Skeletal muscle tissue (tissue), 4 donors: ENCODE results near the gene ADISSP. TPM values are rescaled to one million over a fixed set of nuclear protein-coding genes. Genes with fewer than 3 reads are reported as not detected.

Experiments
- H3K27ac ChIP-seq: one replicate; pipeline ENCODE4 v1.7.0; 2013; ENCODE audit warnings: mild to moderate bottlenecking, low read depth, low read length, inconsistent platforms
- H3K27me3 ChIP-seq, 3 donors: one replicate each; pipeline ENCODE4 v1.7.0; 2013; ENCODE audit warnings: low read length in 3 of 3; ENCODE audit not compliant: control insufficient read depth in 3 of 3, insufficient read depth in 3 of 3
- H3K36me3 ChIP-seq, 3 donors: one replicate each; pipeline ENCODE4 v1.7.0; 2013; ENCODE audit warnings: low read length in 3 of 3; ENCODE audit not compliant: control insufficient read depth in 3 of 3, insufficient read depth in 3 of 3
- H3K4me1 ChIP-seq, 3 donors: one replicate each; pipeline ENCODE4 v1.7.0; 2013; ENCODE audit warnings: low read length in 3 of 3, mild to moderate bottlenecking in 3 of 3; ENCODE audit not compliant: control insufficient read depth in 3 of 3, insufficient read depth in 3 of 3
- H3K4me3 ChIP-seq, 3 donors: one replicate each; pipeline ENCODE4 v1.7.0; 2013; ENCODE audit warnings: low read length in 3 of 3
- H3K9ac ChIP-seq, 3 donors: one replicate each; pipeline ENCODE4 v1.7.0; 2013; ENCODE audit warnings: low read length in 3 of 3, mild to moderate bottlenecking in 3 of 3, moderate library complexity in 2 of 3, low read depth in 1 of 3
- H3K9me3 ChIP-seq, 3 donors: one replicate each; pipeline ENCODE4 v1.7.0; 2013; ENCODE audit warnings: low read length in 3 of 3; ENCODE audit not compliant: control insufficient read depth in 3 of 3
- total RNA-seq: library from RNA; depleted of rRNA; stranded (reverse); fragments of >200 nt; gene quantifications from one replicate; pipeline ENCODE4 v1.2.3, GENCODE V29; 2014
- donor health status: Osteomylitis.

ADISSP gene
- 9.4 TPM for total RNA-seq

DNA sequence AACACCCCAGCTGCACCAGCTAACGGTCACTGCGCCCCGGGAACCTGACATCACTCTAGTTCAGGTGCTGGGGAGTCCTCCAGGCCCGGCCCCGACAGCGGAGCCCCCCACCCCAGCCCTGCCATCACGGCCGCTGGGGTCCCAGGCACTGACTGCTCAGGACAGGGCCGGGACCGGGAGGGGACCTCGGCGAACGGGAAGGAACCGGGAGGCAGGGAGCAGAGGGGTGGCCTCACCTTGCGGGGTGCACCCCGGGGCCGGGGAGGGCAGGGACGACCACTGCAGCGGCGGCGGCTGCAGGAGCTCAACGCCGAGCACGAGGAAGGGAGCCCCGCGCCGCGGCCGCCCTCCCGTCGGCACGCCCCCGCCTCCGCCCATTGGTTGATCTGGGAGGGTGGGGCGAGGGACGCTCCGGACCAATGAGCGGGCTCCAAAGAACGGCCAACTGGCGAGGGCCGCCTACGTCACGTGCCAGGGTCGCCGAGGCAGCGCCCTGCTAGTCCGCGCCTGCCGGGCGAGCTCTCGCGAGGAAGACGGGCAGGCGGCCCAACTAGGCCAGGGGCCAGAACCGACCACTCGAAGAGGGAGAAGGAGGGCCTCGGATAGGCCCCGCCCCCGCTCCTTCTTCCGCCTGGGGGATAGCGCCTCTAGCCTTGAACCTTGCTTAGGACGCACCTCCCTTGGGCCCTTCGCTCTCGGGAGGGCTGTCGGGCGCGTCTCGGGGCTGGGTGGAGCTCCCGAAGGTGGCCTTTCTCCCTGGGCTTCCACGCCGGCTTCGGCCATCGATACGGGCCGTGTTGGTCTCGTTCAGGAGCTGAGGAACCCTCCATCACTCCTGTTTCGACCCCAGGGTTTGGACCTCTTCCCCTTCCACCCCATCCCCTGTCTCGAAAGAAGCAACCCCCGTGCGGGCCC, at the start of gene ADISSP:
Gene ADISSP, minus strand, starts transcription at position 327 of the 915 bp plus-strand sequence. CDS start 7,653 bp downstream, outside the sequence.
- Histone ChIP-seq H3K9ac (peak within 1 kb of the TSS; percentile 71 to 91 (median 83)), H3K27me3 (no peaks in the 10 kb centered on the region), H3K4me1 (peaks cover 23 to 48% (median 32%) of the 10 kb centered on the region in 3 donors), H3K9me3 (no peaks in the 10 kb centered on the region), H3K4me3 (peak within 1 kb of the TSS; percentile 74 to 94 (median 94)), H3K36me3 (no peaks in the 10 kb centered on the region), H3K27ac (peak within 1 kb of the TSS; percentile 85)

- no peak overlapping the region for H3K27ac ChIP-seq
- H3K36me3 ChIP-seq = no peaks in the 10 kb centered on the region
- peaks cover 32 to 34% (median 34%) of the 10 kb centered on the region in 3 donors for H3K4me1 ChIP-seq
- no peak overlapping the region for H3K9ac ChIP-seq
- H3K9me3 ChIP-seq = no peaks in the 10 kb centered on the region
- H3K27me3 ChIP-seq = no peaks in the 10 kb centered on the region
- no peak overlapping the region for H3K4me3 ChIP-seq
These were observed 48.3 kb upstream of the ADISSP start for GRCh38 chr20:3815703-3816315.

- Histone ChIP-seq H3K27ac (no peak overlapping the region), H3K4me1 (peaks cover 32 to 37% (median 36%) of the 10 kb centered on the region in 3 donors), H3K9ac (no peak overlapping the region), H3K4me3 (no peak overlapping the region), H3K27me3 (no peaks in the 10 kb centered on the region), H3K36me3 (no peaks in the 10 kb centered on the region), H3K9me3 (no peaks in the 10 kb centered on the region)
These were observed 47.5 kb upstream of the ADISSP start for GRCh38 chr20:3814928-3815495.

GRCh38 chr20:3813848-3814581, 46.5 kb upstream of the ADISSP start:
- H3K27me3 ChIP-seq = no peaks in the 10 kb centered on the region
- no peaks in the 10 kb centered on the region for H3K9me3 ChIP-seq
- H3K9ac ChIP-seq = no peak overlapping the region
- H3K36me3 ChIP-seq = no peaks in the 10 kb centered on the region
- no peak overlapping the region for H3K27ac ChIP-seq
- H3K4me1 ChIP-seq = peaks cover 23 to 31% (median 29%) of the 10 kb centered on the region in 3 donors
- H3K4me3 ChIP-seq = no peak overlapping the region

- no peaks in the 10 kb centered on the region for H3K27me3 ChIP-seq
These were observed 45.7 kb upstream of the ADISSP start for GRCh38 chr20:3812975-3813847.

DNA sequence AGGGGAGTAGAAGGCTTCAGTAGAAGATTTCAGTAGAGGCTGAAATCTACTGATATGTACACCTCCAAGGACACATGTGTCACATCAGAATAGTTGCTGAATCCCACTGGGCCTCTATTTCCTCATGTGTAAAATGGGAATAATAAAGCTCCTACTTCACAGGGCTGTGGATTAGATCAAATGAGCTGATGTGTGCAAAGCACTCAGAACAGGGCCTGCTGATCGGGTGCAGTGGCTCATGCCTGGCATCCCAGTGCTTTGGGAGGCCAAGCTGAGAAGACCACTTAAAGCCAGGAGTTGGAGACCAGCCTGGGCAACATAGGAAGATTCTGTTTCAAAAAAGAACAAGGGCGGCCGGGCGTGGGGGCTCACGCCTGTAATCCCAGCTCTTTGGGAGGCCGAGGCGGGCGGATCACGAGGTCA, 44.7 kb upstream of the ADISSP start:
- peak overlapping the region in 2 of 3 donors; percentile 43 to 49 for H3K4me3 ChIP-seq
- H3K27me3 ChIP-seq = no peaks in the 10 kb centered on the region
- peak overlapping the region in 2 of 3 donors; percentile 58 to 87 for H3K9ac ChIP-seq
- no peaks in the 10 kb centered on the region for H3K9me3 ChIP-seq
- peaks cover 24 to 35% (median 32%) of the 10 kb centered on the region in 3 donors for H3K4me1 ChIP-seq
- H3K27ac ChIP-seq = peak overlapping the region; percentile 83
- no peaks in the 10 kb centered on the region for H3K36me3 ChIP-seq

More at GRCh38 chr20:3812975-3813847, 45.7 kb upstream of the ADISSP start:
- Histone ChIP-seq H3K4me1 (peaks cover 15 to 28% (median 26%) of the 10 kb centered on the region in 3 donors), H3K9me3 (no peaks in the 10 kb centered on the region), H3K27ac (peak overlapping the region; percentile 83), H3K4me3 (no peak overlapping the region), H3K9ac (peak overlapping the region in 1 of 3 donors; percentile 57), H3K36me3 (no peaks in the 10 kb centered on the region)

- H3K27me3 ChIP-seq = no peaks in the 10 kb centered on the region
- H3K9me3 ChIP-seq = no peaks in the 10 kb centered on the region
- peaks cover 29 to 40% (median 38%) of the 10 kb centered on the region in 3 donors for H3K4me1 ChIP-seq
- H3K27ac ChIP-seq = peak overlapping the region; percentile 83
- peak overlapping the region; percentile 68 to 87 (median 79) for H3K9ac ChIP-seq
- H3K4me3 ChIP-seq = peak overlapping the region; percentile 58 to 87 (median 76)
- H3K36me3 ChIP-seq = no peaks in the 10 kb centered on the region
These were observed 44.1 kb upstream of the ADISSP start for GRCh38 chr20:3811467-3812258.

- no peaks in the 10 kb centered on the region for H3K27me3 ChIP-seq
- no peaks in the 10 kb centered on the region for H3K9me3 ChIP-seq
- peaks cover 2 to 10% (median 7%) of the 10 kb centered on the region in 3 donors for H3K36me3 ChIP-seq
- peaks cover 40 to 50% (median 50%) of the 10 kb centered on the region in 3 donors for H3K4me1 ChIP-seq
- H3K27ac ChIP-seq = peak overlapping the region; percentile 93
- H3K9ac ChIP-seq = peak overlapping the region in 2 of 3 donors; percentile 42 to 68
- H3K4me3 ChIP-seq = no peak overlapping the region
These were observed 41.0 kb upstream of the ADISSP start for GRCh38 chr20:3808544-3808943.
